Adrenal gland (tissue), 12 donors: Measurements from ENCODE around the gene CLCA1. TPM values are rescaled to one million over a fixed set of nuclear protein-coding genes. Genes with fewer than 3 reads are reported as not detected.

Experiments used
- DNase-seq, 7 donors: peaks; one replicate each; pipeline ENCODE4 v3.0.0-alpha.2; 2019 to 2020
- H3K27ac ChIP-seq, 5 donors: fragments of 200-600 bp; sonication (generic) in 4 of 5; 1 replicate in 3 of 5; 2 replicates in 2 of 5; pipeline versions ENCODE4 v1.5.1 to v1.8.0; 2016 to 2020; ENCODE audit warnings: mild to moderate bottlenecking in 1 of 5
- H3K27me3 ChIP-seq: fragments of 200-600 bp; 2 replicates; pipeline ENCODE4 v1.8.0; 2021
- H3K36me3 ChIP-seq, 2 donors: fragments of 200-600 bp; replicated peaks in 1 of 2; 1 replicate in 1 of 2; 2 replicates in 1 of 2; pipeline versions ENCODE4 v1.5.1 to v1.8.0; 2018 to 2022
- H3K4me1 ChIP-seq, 2 donors: fragments of 200-600 bp; replicated peaks in 1 of 2; 1 replicate in 1 of 2; 2 replicates in 1 of 2; pipeline versions ENCODE4 v1.5.1 to v1.8.0; 2018 to 2021
- H3K4me3 ChIP-seq, 4 donors: fragments of 200-600 bp; sonication (generic) in 3 of 4; one replicate each; pipeline ENCODE4 v1.5.1; 2016 to 2018
- H3K9me3 ChIP-seq, 3 donors: fragments of 200-600 bp; sonication (generic) in 1 of 3; replicated peaks in 1 of 3; 1 replicate in 2 of 3; 2 replicates in 1 of 3; pipeline versions ENCODE4 v1.5.1 to v1.8.0; 2016 to 2021
- CTCF ChIP-seq, 6 experiments: fragments of 450-650 bp in 4 of 6; fragments of 200-600 bp in 2 of 6; sonication (generic) in 1 of 6; IDR thresholded peaks; 1 replicate in 5 of 6; 2 replicates in 1 of 6; pipeline versions ENCODE4 v1.5.1 to v1.8.0; 2016 to 2021; ENCODE audit warnings: antibody characterized with exemption in 6 of 6, mild to moderate bottlenecking in 2 of 6, moderate library complexity in 1 of 6
- POLR2A ChIP-seq, 2 donors: fragments of 450-650 bp; IDR thresholded peaks; one replicate each; pipeline ENCODE4 v1.6.1; 2017; ENCODE audit warnings: antibody characterized with exemption in 2 of 2, mild to moderate bottlenecking in 2 of 2, moderate library complexity in 1 of 2
- WGBS, 4 donors: extraction: QIAGEN DNeasy Blood & Tissue Kit in 2 of 4; methylation state at CpG; one replicate each; pipeline versions ENCODE4 v1.1.5 to v1.1.7; 2013 to 2017; 5-methylcytosine and 5-hydroxymethylcytosine counted together
- intact Hi-C, 2 donors: fragments of 100-400 bp; cut with DNase I; formaldehyde crosslinking; loops; one replicate each; pipeline versions ENCODE4 v1.14.1 to v1.15.0; 2022 to 2023
- polyA plus RNA-seq, 3 donors: library from polyadenylated mRNA; stranded (reverse); fragments of 200-250 nt in 2 of 3; fragments of 350-450 nt in 1 of 3; fragmentation: Illumina TruSeq in 1 of 3; extraction: RNeasy Lipid Tissue Mini Kit (QIAGEN cat#74804) in 1 of 3; gene quantifications; one replicate each; pipeline ENCODE4 v1.2.3, GENCODE V29; 2013 to 2014
- total RNA-seq, 9 donors: library from RNA; depleted of rRNA in 4 of 9; stranded (reverse); fragments of >200 nt in 4 of 9; fragments of 120-200 nt in 1 of 9; fragmentation: NEBNext Ultra II Directional in 1 of 9; extraction: Animal tissue kit (Norgen Biotek cat#: 25700) in 1 of 9; gene quantifications; one replicate each; pipeline versions ENCODE4 v1.1.0 to v1.2.4, GENCODE V29; 2013 to 2023
- donor health status: healthy with polysubstance abuse.
- donor health status: Bipolar disorder and iron deficiency.
- donor health status: DM: yes; HTN: yes; CAD: no.
- donor health status: DM: no; HTN: no; CAD: no.
- donor health status: DM: no; HTN: no; CAD: no.
- donor health status: DM: yes; HTN: yes; CAD: no.

CLCA1 gene
- total and polyA plus RNA-seq, 12 donors: 0.08 to 0.22 (median 0.15) TPM; not detected in 8

- TF ChIP-seq CTCF (IDR thresholded peaks at IDR 0.05): no peak
- no peak for TF ChIP-seq POLR2A (IDR thresholded peaks at IDR 0.05)
Measured at GRCh38 chr1:86441581-86441980, 27.1 kb upstream of the CLCA1 start.

GRCh38 chr1:86441997-86442396, 26.7 kb upstream of the CLCA1 start:
- H3K4me1 ChIP-seq: no peaks in the 10 kb centered on the region
- intact Hi-C loops: no loop called here
- WGBS, 4 donors: 70 to 83% (median 76%) methylated on average over 1 of the region's 1 CpG
- no peak overlapping the region for H3K27ac ChIP-seq
- no peaks in the 10 kb centered on the region for H3K27me3 ChIP-seq
- no peak overlapping the region for H3K4me3 ChIP-seq
- no peak for TF ChIP-seq CTCF (IDR thresholded peaks at IDR 0.05)
- TF ChIP-seq POLR2A (IDR thresholded peaks at IDR 0.05): no peak
- DNase-seq: no peak
- no peaks in the 10 kb centered on the region for H3K36me3 ChIP-seq
- H3K9me3 ChIP-seq: no peaks in the 10 kb centered on the region

More at GRCh38 chr1:86441581-86441980, 27.1 kb upstream of the CLCA1 start:
- DNase-seq: no peak
- Histone ChIP-seq H3K9me3 (no peaks in the 10 kb centered on the region), H3K4me1 (no peaks in the 10 kb centered on the region), H3K4me3 (no peak overlapping the region), H3K27me3 (no peaks in the 10 kb centered on the region), H3K27ac (no peak overlapping the region), H3K36me3 (no peaks in the 10 kb centered on the region)
- intact Hi-C loops: no loop called here
- WGBS, 4 donors: 63 to 69% (median 65%) methylated on average over 2 of the region's 2 CpGs

DNA sequence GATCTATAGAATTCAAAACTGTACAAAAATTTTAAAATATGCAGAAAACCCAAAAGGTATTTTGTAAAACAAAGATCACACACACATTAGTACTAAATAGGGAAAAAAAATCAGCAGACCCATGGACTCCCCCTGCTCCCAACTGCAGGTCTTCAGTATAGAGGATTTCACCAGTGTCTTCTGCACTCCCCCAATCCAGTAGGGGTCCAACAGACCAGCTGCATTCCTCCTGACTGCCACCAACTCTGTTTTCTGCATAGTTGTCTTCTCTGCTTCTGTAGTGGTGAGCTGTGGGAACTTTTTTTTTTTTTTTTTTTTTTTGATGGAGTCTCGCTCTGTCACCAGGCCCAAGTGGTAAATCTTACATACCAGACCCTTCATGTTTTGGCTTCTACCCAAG, 22.8 kb upstream of the CLCA1 start:
- H3K9me3 ChIP-seq: no peaks in the 10 kb centered on the region
- DNase-seq: no peak
- H3K4me3 ChIP-seq: no peak overlapping the region
- H3K36me3 ChIP-seq: no peaks in the 10 kb centered on the region
- no peak overlapping the region for H3K27ac ChIP-seq
- TF ChIP-seq POLR2A (IDR thresholded peaks at IDR 0.05): no peak
- no peak for TF ChIP-seq CTCF (IDR thresholded peaks at IDR 0.05)
- WGBS, 4 donors: 72 to 94% (median 93%) methylated on average over 1 of the region's 1 CpG
- H3K27me3 ChIP-seq: no peaks in the 10 kb centered on the region
- no peaks in the 10 kb centered on the region for H3K4me1 ChIP-seq
- intact Hi-C loops: no loop called here

DNA sequence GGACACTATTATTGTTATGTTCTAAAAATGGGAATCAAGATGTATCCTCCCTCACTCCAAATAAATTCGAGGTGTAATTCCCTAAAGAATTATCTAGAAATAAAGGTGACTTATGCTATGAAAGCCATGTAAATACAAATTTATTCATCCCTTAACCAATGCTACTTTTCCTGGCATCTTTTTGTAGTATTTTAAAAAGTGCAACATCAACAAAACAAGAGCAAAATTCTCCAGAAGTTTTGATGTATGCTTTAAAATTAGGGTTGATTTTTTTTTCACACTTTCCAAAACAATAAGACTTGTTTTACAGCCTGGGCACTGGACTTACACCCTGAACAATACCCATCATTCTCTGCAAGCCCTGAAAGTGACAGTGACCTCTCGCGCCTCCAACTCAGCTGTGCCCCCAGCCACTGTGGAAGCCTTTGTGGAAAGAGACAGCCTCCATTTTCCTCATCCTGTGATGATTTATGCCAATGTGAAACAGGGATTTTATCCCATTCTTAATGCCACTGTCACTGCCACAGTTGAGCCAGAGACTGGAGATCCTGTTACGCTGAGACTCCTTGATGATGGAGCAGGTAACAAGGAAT, 21.4 kb upstream of the CLCA1 start:
- WGBS, 4 donors: 55 to 79% (median 72%) methylated on average over 4 of the region's 4 CpGs
- Histone ChIP-seq H3K4me1 (no peaks in the 10 kb centered on the region), H3K9me3 (no peaks in the 10 kb centered on the region), H3K4me3 (no peak overlapping the region), H3K27ac (no peak overlapping the region), H3K27me3 (no peaks in the 10 kb centered on the region), H3K36me3 (no peaks in the 10 kb centered on the region)
- intact Hi-C loops: no loop called here
- no peak for DNase-seq
- TF ChIP-seq POLR2A (IDR thresholded peaks at IDR 0.05): no peak
- no peak for TF ChIP-seq CTCF (IDR thresholded peaks at IDR 0.05)
